GM12872 (cell line): ENCODE data around the gene GRIN2D.

Experiments used
- TF ChIP-seq, protein P1 (sequence below): IDR thresholded peaks from 3 replicates; pipeline ENCODE4 v1.5.1; 2011; ENCODE audit warnings: low read depth, mild to moderate bottlenecking, low read length, moderate library complexity; ENCODE audit not compliant: insufficient read depth

GRIN2D gene

DNA sequence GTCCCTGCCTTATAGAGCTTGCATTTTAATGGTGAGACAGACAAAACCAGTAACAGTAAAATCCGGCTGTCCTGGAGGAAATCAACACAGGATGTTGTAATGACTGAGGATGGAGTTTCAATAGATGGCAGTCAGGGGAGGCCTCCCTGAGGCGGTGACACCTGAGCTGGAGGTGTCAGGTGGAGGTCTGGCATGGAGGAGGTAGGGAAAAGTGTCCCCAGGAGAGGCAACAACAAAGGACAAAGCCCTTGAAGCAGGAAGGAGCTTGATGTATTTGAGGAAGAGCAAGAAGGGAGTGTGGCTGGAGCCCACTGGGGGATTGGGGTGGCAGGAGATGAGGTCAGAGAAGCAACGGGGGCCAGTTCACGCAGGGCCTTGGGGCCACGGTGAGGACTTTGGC, 7.8 kb downstream of the GRIN2D start:
- TF ChIP-seq, protein P1, sequence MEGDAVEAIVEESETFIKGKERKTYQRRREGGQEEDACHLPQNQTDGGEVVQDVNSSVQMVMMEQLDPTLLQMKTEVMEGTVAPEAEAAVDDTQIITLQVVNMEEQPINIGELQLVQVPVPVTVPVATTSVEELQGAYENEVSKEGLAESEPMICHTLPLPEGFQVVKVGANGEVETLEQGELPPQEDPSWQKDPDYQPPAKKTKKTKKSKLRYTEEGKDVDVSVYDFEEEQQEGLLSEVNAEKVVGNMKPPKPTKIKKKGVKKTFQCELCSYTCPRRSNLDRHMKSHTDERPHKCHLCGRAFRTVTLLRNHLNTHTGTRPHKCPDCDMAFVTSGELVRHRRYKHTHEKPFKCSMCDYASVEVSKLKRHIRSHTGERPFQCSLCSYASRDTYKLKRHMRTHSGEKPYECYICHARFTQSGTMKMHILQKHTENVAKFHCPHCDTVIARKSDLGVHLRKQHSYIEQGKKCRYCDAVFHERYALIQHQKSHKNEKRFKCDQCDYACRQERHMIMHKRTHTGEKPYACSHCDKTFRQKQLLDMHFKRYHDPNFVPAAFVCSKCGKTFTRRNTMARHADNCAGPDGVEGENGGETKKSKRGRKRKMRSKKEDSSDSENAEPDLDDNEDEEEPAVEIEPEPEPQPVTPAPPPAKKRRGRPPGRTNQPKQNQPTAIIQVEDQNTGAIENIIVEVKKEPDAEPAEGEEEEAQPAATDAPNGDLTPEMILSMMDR, result no peak

DNA sequence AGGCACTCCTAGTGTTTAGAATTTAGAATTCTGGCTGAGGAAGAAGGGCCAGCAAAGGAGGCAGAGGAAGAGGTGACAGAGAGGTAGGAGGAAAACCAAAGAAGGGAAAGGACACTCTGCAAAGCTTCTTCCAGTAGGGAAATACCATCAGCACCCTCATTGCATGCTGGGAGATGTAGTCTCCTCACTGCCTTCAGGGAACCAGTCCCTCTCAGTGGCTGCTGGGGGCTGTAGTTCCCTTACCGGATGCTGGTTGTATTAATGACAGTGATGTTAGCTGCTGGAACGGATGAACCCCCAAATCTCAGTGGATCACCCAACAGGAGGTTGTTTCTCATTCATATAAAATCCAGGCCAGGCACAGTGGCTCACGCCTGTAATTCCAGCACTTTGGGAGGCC, 10.1 kb downstream of the GRIN2D start:
- TF ChIP-seq, protein P1, result no peak

DNA sequence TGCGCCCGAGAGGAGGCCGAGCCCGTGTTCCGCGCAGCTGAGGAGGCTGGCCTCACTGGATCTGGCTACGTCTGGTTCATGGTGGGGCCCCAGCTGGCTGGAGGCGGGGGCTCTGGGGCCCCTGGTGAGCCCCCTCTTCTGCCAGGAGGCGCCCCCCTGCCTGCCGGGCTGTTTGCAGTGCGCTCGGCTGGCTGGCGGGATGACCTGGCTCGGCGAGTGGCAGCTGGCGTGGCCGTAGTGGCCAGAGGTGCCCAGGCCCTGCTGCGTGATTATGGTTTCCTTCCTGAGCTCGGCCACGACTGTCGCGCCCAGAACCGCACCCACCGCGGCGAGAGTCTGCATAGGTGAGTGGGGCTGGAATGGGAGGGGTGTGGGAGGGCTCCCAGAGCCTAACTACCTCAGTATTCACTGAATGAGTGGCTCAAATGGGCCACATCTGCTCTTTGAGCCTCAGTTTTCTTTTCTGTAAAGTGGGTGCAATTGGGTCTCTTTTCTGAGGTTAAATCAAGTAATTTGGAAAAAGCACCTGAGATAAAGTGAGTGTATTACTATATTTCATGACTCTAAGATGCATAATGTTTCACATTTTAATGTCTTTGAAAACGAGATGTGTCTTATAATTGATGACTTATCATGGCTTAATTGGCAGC, 11.7 kb downstream of the GRIN2D start:
- TF ChIP-seq, protein P1, result no peak

DNA sequence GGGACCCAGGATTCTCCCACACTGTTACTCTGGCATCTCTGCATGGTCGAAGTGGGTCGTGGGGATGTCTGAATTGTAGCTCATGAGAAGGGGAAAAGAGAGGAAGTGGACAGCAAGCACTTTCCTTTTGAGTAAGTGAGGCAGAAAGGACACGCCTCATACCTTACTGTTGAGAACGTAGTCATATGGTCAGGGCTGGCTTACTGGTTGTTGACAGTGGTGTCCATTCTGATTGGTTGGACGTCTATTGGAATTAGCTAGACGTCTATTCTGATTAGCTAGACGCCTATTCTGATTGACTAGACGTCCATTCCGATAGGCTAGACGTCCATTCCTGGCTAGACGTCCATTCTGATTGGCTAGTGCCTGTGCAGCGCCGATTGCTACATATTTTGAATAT, 12.4 kb downstream of the GRIN2D start:
- TF ChIP-seq, protein P1, result no peak

DNA sequence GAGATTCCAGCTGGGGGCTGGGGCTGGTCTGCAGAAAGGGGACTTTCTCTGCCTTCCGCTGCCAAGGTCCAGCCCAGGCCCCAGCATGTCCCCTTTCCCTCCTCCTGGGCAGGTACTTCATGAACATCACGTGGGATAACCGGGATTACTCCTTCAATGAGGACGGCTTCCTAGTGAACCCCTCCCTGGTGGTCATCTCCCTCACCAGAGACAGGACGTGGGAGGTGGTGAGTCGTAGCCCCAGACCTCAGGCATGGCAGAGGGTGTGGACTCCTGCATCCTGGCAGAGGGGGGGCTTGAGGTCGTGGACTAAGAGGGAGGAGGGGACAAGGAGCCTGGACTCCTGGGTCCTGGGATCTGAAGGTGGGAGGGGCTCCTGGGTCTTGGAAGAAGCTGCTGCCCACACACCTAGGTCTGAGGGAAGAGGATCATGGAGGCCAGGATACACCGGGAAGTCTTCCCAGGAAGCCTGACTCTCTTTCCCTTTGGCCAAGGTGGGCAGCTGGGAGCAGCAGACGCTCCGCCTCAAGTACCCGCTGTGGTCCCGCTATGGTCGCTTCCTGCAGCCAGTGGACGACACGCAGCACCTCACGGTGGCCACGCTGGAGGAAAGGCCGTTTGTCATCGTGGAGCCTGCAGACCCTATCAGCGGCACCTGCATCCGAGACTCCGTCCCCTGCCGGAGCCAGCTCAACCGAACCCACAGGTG, 20.6 kb downstream of the GRIN2D start:
- TF ChIP-seq, protein P1, result no peak

DNA sequence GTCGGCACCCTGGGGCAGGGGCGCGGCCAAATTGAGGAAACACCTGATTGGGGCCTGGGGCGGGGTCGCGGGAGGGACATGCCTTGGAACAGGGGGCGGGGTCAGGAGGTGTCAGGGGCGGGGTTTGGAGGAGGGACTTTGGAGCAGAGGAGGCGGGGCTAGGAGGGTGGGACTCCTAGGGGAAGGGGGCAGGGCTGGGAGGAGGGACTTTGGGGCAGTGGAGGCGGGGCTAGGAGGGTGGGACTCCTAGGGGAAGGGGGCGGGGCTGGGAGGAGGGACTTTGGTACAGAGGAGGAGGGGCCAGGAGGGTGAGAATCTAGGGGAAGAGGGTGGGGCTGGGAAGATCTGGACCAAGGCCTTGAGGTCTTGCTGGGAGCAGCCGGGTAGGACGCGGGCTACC, 21.9 kb downstream of the GRIN2D start:
- TF ChIP-seq, protein P1, result no peak

DNA sequence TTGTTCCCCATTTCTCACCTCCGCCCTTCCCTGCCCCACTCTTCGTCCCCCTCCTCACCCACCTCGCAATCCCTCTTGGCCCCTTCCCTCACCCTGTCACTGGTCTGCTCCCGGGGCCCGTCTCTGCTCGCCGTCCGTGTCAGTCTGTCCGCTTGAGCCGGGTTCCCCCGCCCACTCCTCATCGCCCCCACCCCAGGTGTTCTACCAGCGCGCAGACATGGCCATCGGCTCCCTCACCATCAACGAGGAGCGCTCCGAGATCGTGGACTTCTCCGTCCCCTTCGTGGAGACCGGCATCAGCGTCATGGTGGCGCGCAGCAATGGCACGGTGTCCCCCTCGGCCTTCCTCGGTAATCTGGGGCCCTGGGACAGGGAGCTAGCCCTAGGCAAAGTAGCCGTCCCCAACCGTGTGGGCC, 22.3 kb downstream of the GRIN2D start:
- TF ChIP-seq, protein P1, result no peak
